Endometrium (tissue), 2 donors: Measurements from ENCODE around the gene EBLN2.

Experiments used
- FAIRE-seq: peaks from 2 replicates; lab custom pipeline; 2012; peaks lifted over from hg19 to GRCh38; lab: Jason Lieb, UNC
- donor health status: control.
- donor health status: control.

Gene EBLN2

DNA sequence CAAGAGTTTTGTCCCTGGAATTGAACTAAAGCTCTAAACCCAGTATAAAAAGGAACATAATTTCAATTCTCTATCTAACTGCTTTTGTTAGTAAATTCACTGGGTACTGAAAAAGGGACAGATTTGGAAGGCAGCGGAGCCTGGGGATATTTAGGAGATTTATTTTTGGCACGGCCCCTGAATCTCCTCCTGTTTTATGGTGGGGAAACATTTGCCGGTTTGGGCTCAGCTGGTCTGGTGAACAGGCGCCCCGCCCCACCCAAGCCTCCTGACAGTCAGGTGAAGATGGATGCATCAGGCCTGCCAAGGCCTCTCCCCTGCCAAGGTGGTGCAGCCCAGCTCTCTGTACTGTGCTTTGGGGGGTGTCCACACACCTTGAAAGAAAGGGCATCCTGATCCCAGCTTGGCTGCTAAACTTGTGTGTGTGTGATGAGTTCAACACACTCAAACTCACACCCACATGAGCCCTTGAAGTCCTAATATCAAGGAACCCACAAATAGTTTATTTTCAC, 46.3 kb downstream of the EBLN2 start:
- no peak for FAIRE-seq

- no peak for FAIRE-seq
These were observed 47.3 kb downstream of the EBLN2 start for GRCh38 chr3:73108750-73109149.

DNA sequence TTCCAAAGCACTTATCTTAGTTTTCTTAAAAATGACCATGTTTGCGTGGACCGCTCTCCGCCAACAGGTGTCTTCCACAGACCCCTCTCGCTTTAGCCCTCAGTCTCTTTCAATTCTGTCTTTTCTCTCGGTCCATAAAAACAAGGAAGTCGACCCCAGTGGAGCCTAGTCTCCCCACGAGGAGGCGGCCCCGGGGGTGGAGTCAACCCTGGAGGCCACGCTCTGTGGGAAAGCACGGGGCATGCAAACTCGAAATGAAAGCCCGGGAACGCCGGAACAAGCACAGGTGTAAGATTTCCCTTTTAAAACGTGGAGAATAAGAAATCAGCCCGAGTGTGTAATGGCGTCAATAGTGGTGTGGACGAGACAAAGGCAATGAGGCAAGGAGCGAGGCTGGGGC, 49.1 kb downstream of the EBLN2 start:
- peak; percentile 100 for FAIRE-seq
